HG02610 (cell line): ENCODE results near the gene OBSCN.
"Not testable (repeated sequence)": the region's sequence is repeated elsewhere in the genome, so short reads cannot be mapped to it uniquely, and the experiment has no call there.

Experiments used
- ATAC-seq: cut with Tn5 transposase; IDR thresholded peaks from one replicate; pipeline ENCODE4 v1.9.1; 2021; ENCODE audit warnings: mild to moderate bottlenecking, moderate library complexity; ENCODE audit not compliant: unreplicated experiment

OBSCN gene

DNA sequence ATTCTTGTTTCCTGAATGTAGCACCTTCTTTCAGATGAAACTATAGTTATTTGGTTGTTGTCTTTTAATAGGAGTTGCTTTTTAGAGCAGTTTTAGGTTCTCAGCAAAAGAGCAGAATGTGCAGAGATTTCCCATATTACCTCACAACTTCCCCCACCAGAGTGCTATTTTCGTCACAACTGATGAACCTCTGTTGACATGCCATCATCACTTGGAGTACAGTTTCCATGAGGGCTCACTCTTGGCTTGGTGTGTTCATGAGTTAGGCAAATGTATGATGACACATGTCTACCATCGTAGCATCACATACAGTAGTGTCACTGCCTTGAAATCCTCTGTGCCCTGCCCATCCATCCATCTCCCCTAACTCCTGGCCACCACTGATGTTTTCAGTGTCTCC is 38.5 kb upstream of the OBSCN start:
- ATAC-seq: no peak

- no peak for ATAC-seq
Observed at GRCh38 chr1:228170666-228171065, 37.2 kb upstream of the OBSCN start.

GRCh38 chr1:228171221-228171891 is 36.5 kb upstream of the OBSCN start:
- ATAC-seq: no peak

DNA sequence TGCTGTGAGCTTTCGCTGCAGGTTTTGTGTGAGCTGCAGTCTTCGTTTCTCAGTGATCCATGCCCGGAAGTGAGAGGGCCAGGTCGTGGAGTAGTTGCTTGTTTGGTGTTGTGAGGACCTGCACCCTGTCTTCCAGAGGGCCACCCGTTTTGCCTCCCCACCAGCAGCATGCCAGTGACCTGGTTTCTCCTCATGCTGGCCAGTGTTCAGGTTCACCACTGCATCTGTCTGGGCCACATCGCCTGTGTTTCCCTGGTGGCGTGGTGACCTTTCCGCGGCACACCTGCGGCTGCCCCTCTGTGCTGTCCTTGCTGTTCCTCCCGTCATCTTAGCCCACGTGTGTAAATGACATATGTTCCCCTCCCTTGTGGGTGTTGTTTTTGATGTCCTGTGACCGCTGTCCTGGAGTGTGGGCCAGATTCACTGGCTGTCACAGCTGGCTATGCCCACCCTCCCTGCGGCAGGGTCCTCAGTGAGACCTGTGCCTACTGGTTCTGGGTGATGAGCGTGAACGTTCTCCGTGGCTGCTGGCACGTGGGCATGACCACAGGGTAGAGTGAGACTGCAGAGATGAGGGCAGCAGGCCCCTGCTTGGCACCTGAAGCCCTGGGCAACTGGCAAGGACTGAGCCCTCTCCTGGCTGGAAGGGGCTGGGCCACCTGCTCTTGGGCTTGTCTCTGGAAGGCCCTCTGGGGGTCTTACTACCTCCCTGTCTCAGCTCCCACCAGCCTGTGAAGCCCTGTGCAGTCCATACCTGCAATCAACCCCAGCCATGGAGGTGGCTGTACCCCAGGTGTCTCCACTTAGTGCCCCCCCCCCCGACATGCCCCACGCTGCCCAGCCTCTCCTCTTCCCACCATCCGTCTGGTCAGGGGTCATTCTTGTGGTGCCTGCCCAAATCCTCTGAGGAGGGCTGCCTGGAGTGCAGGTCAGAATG is 35.0 kb upstream of the OBSCN start:
- ATAC-seq: no peak

DNA sequence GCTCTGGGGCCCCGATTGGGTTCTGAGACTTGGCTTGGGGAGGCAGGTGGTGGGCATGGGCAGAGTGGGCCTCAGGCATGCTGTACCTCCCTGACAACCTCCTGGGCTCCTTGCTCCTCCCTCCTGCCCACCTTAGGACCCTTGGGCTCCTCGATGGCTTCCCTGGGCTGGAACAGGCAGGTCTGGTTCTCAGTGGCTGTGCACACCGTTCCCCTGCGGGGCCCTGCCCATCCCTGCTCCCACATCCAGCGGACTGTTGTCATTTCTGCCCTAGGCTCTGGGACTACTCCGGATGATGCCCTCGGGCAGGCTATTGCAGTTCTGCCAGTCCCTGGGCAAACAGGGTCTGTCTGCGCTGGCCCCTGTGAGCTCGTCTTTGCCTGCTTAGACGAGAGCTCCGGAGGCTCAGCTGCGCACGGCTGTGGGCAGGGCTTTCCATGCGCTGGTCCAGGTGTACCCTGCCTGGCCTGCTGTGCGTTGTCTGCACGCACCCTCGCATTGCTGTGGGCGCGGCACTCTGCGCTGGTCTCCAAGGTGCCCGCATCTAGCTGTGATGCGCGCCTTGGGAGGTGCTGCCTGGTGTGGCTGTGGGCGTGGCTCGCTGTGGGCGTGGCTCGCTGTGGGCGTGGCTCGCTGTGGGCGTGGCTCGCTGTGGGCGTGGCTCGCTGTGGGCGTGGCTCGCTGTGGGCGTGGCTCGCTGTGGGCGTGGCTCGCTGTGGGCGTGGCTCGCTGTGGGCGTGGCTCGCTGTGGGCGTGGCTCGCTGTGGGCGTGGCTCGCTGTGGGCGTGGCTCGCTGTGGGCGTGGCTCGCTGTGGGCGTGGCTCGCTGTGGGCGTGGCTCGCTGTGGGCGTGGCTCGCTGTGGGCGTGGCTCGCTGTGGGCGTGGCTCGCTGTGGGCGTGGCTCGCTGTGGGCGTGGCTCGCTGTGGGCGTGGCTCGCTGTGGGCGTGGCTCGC is 34.0 kb upstream of the OBSCN start:
- not testable (repeated sequence) for ATAC-seq

DNA sequence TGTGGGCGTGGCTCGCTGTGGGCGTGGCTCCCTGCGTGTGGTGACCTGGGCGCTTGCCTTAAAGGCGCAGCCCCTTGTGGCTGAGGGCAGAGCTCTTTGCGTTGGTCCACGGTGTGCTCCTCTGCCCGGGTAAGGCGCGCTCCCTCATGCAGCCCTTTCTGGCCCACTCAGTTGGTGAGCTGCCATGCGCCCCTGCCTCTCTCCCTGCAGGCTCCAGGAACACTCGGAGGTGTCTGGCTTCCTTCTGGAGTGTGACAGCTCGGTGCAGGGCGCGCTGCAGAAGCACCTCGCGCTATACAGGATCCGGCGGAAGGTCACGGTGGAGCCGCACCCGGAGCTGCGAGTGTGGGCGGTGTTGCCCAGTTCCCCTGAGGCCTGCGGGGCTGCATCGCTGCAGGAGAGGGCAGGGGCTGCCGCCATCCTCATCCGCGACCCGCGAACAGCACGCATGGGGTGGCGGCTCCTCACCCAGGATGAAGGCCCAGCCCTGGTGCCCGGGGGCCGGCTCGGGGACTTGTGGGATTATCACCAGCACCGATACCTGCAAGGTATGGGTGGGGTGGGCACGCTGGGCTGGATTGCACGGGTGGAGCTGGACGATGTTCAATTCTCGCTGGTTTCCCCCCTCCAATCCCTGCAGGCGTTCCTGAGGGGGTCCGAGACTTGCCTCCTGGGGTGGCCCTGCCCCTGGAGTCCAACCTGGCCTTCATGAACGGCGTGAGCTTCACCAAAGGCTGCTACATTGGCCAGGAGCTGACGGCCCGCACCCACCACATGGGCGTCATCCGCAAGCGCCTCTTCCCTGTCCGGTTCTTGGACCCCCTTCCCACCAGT is 33.1 kb upstream of the OBSCN start:
- ATAC-seq: no peak

GRCh38 chr1:228175316-228176023 is 32.4 kb upstream of the OBSCN start:
- no peak for ATAC-seq

GRCh38 chr1:228176024-228176395 is 31.8 kb upstream of the OBSCN start:
- no peak for ATAC-seq

- no peak for ATAC-seq
Observed at GRCh38 chr1:228176461-228177182, 31.2 kb upstream of the OBSCN start.

- no peak for ATAC-seq
Observed at GRCh38 chr1:228177183-228177475, 30.7 kb upstream of the OBSCN start.

DNA sequence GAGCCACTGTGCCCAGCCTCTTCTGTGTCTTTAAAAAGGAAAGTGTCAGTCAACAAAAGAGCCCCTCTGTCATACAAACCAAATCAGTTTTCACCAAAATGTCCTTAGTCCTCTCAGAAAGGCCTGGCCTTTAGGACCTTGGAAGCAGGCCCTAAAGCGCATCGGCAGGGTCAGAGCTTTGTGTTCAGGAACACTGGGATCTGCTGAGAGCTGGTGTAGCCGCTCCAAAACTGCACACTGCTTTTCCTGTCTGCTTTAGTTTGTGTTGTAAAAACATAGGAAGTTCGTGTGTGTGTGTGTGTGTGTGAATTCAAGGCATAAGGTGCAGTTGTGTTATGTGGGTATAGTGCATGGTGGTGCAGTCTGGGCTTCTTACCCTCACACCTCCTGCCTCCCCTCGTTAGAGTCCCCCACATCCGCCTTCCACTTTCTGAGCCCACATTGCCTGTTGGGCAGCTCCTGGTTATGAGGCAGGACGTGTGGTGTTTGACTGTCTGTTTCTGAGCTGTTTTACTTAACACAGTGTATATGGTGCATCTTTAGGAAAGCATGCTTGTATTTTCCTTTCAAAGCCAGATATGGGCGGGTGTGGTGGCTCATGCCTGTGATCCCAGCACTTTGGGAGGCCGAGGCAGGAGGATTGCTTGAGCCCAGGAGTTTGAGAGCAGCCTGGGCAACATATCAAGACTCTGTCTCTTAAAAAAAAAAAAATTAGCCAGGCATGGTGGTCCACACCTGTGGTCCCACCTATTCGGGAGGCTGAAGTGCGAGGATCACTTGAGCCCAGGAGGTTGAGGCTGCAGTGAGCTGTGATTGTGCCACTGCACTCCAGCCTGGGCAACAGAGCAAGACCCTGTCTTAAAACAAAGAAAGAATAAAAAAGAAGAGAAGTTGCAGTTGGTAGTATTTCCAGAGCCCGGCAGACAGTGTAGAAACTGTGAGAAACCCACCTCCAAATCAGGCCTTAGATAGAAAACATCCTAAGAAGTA is 29.8 kb upstream of the OBSCN start:
- no peak for ATAC-seq

- ATAC-seq: no peak
Observed at GRCh38 chr1:228178737-228179684, 28.8 kb upstream of the OBSCN start.

DNA sequence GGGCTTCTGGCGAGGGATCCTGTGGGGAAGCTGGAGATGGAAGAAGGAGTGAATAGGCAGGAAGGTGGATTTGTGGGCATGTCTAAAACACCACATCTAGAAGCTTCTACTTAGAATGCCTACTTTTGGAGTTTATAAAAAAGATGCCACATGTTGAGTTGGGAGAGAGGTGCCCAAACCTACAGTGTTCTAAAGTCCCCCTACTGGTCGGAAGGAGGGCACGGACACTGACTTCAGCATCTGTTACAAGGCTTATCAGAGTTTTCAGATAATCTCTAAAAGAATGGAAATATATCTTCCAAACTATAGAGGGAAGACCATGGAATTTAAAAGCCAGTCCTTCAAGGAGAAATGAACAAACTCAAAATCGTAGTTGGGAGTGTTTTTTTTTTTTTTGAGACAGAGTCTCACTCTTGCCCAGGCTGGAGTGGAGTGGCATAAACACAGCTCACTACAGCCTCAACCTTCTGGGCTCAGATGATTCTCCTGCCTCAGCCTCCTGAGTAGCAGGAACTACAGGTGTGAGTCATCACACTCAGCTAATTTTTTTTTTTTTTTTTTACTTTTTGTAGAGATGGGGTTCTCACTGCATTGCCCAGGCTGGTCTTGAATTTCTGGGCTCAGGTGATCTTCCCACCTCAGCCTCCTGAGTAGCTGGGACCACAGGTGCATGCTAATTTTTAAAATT is 27.4 kb upstream of the OBSCN start:
- ATAC-seq: no peak

GRCh38 chr1:228180959-228181644 is 26.7 kb upstream of the OBSCN start:
- no peak for ATAC-seq

DNA sequence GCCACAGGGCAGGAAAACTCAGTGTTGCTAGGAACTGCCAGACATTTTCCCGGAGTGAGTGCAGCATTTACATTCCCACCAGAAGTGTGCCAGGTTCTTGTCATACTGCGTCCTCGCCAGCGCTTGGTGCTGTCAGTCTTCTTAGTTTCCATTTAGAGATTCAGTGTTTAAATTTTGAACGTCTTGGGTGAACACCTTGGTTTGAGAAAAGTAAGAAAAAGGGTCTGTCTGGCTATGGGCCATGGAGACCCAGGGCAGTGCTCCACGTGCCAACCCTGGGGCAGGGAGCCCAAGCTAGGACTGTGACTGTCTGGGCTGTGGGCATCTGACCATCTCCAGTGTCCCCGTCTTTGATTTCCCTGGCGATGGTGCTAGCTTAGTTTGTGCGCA is 26.2 kb upstream of the OBSCN start:
- ATAC-seq: no peak
